Measurements from ENCODE around the gene NEDD4L. TPM values are rescaled to one million over a fixed set of nuclear protein-coding genes. Genes with fewer than 3 reads are reported as not detected.

Gene NEDD4L
- total and polyA plus RNA-seq, 2 donors (not counting 1 experiment from before 2014, with no cell fraction given): 10.3 to 25.7 TPM

GRCh38 chr18:58224425-58224750 lies 180.4 kb downstream of the NEDD4L start:
- DNase-seq (no peak), ATAC-seq (ENCODE audit: low read depth) (no peak)
- ChIA-PET CTCF (interaction anchor here (1.2 kb wide), 1 partner anchor 45 kb away, joined by 3 read pairs; no protein-coding TSS in a partner anchor), POLR2A (no interaction called here)
- no peaks in the 10 kb centered on the region for H4K20me1 ChIP-seq (ENCODE audit: control insufficient read depth, insufficient read depth, low read length, poor library complexity, severe bottlenecking)
- H3K27me3 Mint-ChIP-seq: no peaks in the 10 kb centered on the region
- no peaks in the 10 kb centered on the region for H3K36me3 ChIP-seq (replicated peaks in 1 of 2; ENCODE audit: control extremely low read depth in 1 of 2, control insufficient read depth in 1 of 2, extremely low read depth in 1 of 2, insufficient read depth in 2 of 2, low read length in 1 of 2)
- H3K4me2 ChIP-seq (replicated peaks; ENCODE audit: low read depth, low read length, poor library complexity, severe bottlenecking): peak overlapping the region; percentile 36
- H2AFZ ChIP-seq (ENCODE audit: insufficient read depth, low read depth, low read length, poor library complexity, severe bottlenecking): peak overlapping the region; percentile 45
- intact Hi-C loops (cut with micrococcal nuclease): no loop called here
- H3K27ac Mint-ChIP-seq: peak overlapping the region; percentile 58
- peaks cover 12 to 13% of the 10 kb centered on the region in 2 donors for H3K4me1 ChIP-seq (ENCODE audit: control insufficient read depth in 2 of 2, insufficient read depth in 2 of 2, low read length in 2 of 2)
- peak overlapping the region; percentile 38 for H3K9ac ChIP-seq (ENCODE audit: low read length)
- H3K4me3 Mint-ChIP-seq: peak overlapping the region; percentile 33
- no peaks in the 10 kb centered on the region for H3K79me2 ChIP-seq (ENCODE audit: control insufficient read depth, insufficient read depth, low read length)
- peaks cover 44% of the 10 kb centered on the region for H3K4me1 Mint-ChIP-seq
- H3K27ac ChIP-seq (ENCODE audit: low read length in 2 of 2): no peak overlapping the region
- WGBS (ENCODE audit: insufficient coverage): no CpG with 5 or more reads among the region's 2 CpGs
- no peaks in the 10 kb centered on the region for H3K9me3 ChIP-seq (ENCODE audit: control extremely low read depth in 1 of 3, control insufficient read depth in 2 of 3, insufficient read depth in 1 of 3, low read length in 2 of 3)
- H3K27me3 ChIP-seq (replicated peaks in 1 of 4; ENCODE audit: control extremely low read depth in 1 of 4, control insufficient read depth in 3 of 4, insufficient read depth in 4 of 4, low read length in 3 of 4): no peaks in the 10 kb centered on the region
- no peak for TF ChIP-seq CTCF (IDR thresholded peaks at IDR 0.05)
- H3K4me3 ChIP-seq (ENCODE audit: control extremely low read depth in 1 of 5, extremely low read depth in 1 of 5, insufficient read depth in 1 of 5, low read depth in 2 of 5, low read length in 4 of 5): peak overlapping the region in 1 of 5 experiments; percentile 4
- H3K9me3 Mint-ChIP-seq (ENCODE audit: insufficient read depth): no peaks in the 10 kb centered on the region

GRCh38 chr18:58225101-58225500 lies 181.1 kb downstream of the NEDD4L start:
- Histone ChIP-seq H3K27me3 (replicated peaks in 1 of 4; ENCODE audit: control extremely low read depth in 1 of 4, control insufficient read depth in 3 of 4, insufficient read depth in 4 of 4, low read length in 3 of 4) (no peaks in the 10 kb centered on the region), H3K79me2 (ENCODE audit: control insufficient read depth, insufficient read depth, low read length) (no peaks in the 10 kb centered on the region), H3K4me3 (ENCODE audit: control extremely low read depth in 1 of 5, extremely low read depth in 1 of 5, insufficient read depth in 1 of 5, low read depth in 2 of 5, low read length in 4 of 5) (no peak overlapping the region), H2AFZ (ENCODE audit: insufficient read depth, low read depth, low read length, poor library complexity, severe bottlenecking) (no peak overlapping the region), H3K4me1 (ENCODE audit: control insufficient read depth in 2 of 2, insufficient read depth in 2 of 2, low read length in 2 of 2) (peaks cover 12 to 13% of the 10 kb centered on the region in 2 donors), H3K27ac (ENCODE audit: low read length in 2 of 2) (no peak overlapping the region), H3K4me2 (replicated peaks; ENCODE audit: low read depth, low read length, poor library complexity, severe bottlenecking) (peak overlapping the region; percentile 17), H3K9ac (ENCODE audit: low read length) (no peak overlapping the region), H4K20me1 (ENCODE audit: control insufficient read depth, insufficient read depth, low read length, poor library complexity, severe bottlenecking) (no peaks in the 10 kb centered on the region), H3K36me3 (replicated peaks in 1 of 2; ENCODE audit: control extremely low read depth in 1 of 2, control insufficient read depth in 1 of 2, extremely low read depth in 1 of 2, insufficient read depth in 2 of 2, low read length in 1 of 2) (no peaks in the 10 kb centered on the region), H3K9me3 (ENCODE audit: control extremely low read depth in 1 of 3, control insufficient read depth in 2 of 3, insufficient read depth in 1 of 3, low read length in 2 of 3) (no peaks in the 10 kb centered on the region)
- WGBS (ENCODE audit: insufficient coverage): 13% methylated on average over 1 of the region's 6 CpGs
- Mint-ChIP-seq H3K27me3 (no peaks in the 10 kb centered on the region), H3K27ac (peak overlapping the region; percentile 42), H3K4me1 (peaks cover 47% of the 10 kb centered on the region), H3K4me3 (peak overlapping the region; percentile 35), H3K9me3 (ENCODE audit: insufficient read depth) (no peaks in the 10 kb centered on the region)
- ATAC-seq (ENCODE audit: low read depth): peak; percentile 74
- ChIA-PET POLR2A (no interaction called here), CTCF (interaction anchor here (1.2 kb wide), 1 partner anchor 46 kb away, joined by 3 read pairs; no protein-coding TSS in a partner anchor)
- peak; percentile 14 for DNase-seq
- intact Hi-C loops (cut with micrococcal nuclease): no loop called here
- no peak for TF ChIP-seq EZH2 (IDR thresholded peaks at IDR 0.05; ENCODE audit: borderline replicate concordance, insufficient read depth, low read depth, low read length, poor library complexity, severe bottlenecking)
- no peak for TF ChIP-seq CTCF (IDR thresholded peaks at IDR 0.05)

All from B cell (primary cell).